ENCODE data around the gene B3GLCT.
"Not testable (repeated sequence)": the region's sequence is repeated elsewhere in the genome, so short reads cannot be mapped to it uniquely, and the experiment has no call there.

GRCh38 chr13:31216916-31217315, 17.1 kb downstream of the B3GLCT start:
- TF ChIP-seq CTCF, POLR2A, EP300 (IDR thresholded peaks at IDR 0.05): not testable (repeated sequence)

Data from ovary (tissue), 3 donors.